ENCODE measurements around the gene ESF1.
"Not testable (repeated sequence)": the region's sequence is repeated elsewhere in the genome, so short reads cannot be mapped to it uniquely, and the experiment has no call there.

Gene ESF1

GRCh38 chr20:13739731-13740649 lies 44.7 kb downstream of the ESF1 start:
- no peak for DNase-seq (ENCODE audit: low read depth in 2 of 3, low spot score in 1 of 3)

- DNase-seq (ENCODE audit: low read depth in 2 of 3, low spot score in 1 of 3), result not testable (repeated sequence)
These were observed 46.5 kb downstream of the ESF1 start for GRCh38 chr20:13738187-13738586.

GRCh38 chr20:13736436-13737191 lies 48.1 kb downstream of the ESF1 start:
- no peak for DNase-seq (ENCODE audit: low read depth in 2 of 3, low spot score in 1 of 3)

- no peak for DNase-seq (ENCODE audit: low read depth in 2 of 3, low spot score in 1 of 3)
These were observed 48.9 kb downstream of the ESF1 start for GRCh38 chr20:13735826-13736225.

GRCh38 chr20:13723011-13723410 lies 61.7 kb downstream of the ESF1 start:
- no peak for DNase-seq (ENCODE audit: low read depth in 2 of 3, low spot score in 1 of 3)

GRCh38 chr20:13718171-13718570 lies 66.5 kb downstream of the ESF1 start:
- no peak for DNase-seq (ENCODE audit: low read depth in 2 of 3, low spot score in 1 of 3)

GRCh38 chr20:13717631-13718044 lies 67.1 kb downstream of the ESF1 start:
- DNase-seq (ENCODE audit: low read depth in 2 of 3, low spot score in 1 of 3), result no peak

- no peak for DNase-seq (ENCODE audit: low read depth in 2 of 3, low spot score in 1 of 3)
These were observed 69.5 kb downstream of the ESF1 start for GRCh38 chr20:13715171-13715570.

GRCh38 chr20:13708234-13708633 lies 76.5 kb downstream of the ESF1 start:
- no peak for DNase-seq (ENCODE audit: low read depth in 2 of 3, low spot score in 1 of 3)

GRCh38 chr20:13703265-13703664 lies 81.5 kb downstream of the ESF1 start:
- no peak for DNase-seq (ENCODE audit: low read depth in 2 of 3, low spot score in 1 of 3)

- no peak for DNase-seq (ENCODE audit: low read depth in 2 of 3, low spot score in 1 of 3)
These were observed 83.2 kb downstream of the ESF1 start for GRCh38 chr20:13701486-13701885.

- no peak for DNase-seq (ENCODE audit: low read depth in 2 of 3, low spot score in 1 of 3)
These were observed 84.0 kb downstream of the ESF1 start for GRCh38 chr20:13700761-13701160.

- DNase-seq (ENCODE audit: low read depth in 2 of 3, low spot score in 1 of 3), result no peak
These were observed 90.1 kb downstream of the ESF1 start for GRCh38 chr20:13694420-13695150.

GRCh38 chr20:13692802-13693736 lies 91.7 kb downstream of the ESF1 start:
- no peak for DNase-seq (ENCODE audit: low read depth in 2 of 3, low spot score in 1 of 3)

GRCh38 chr20:13690943-13691342 lies 93.8 kb downstream of the ESF1 start:
- no peak for DNase-seq (ENCODE audit: low read depth in 2 of 3, low spot score in 1 of 3)

GRCh38 chr20:13687815-13688214 lies 96.9 kb downstream of the ESF1 start:
- no peak for DNase-seq (ENCODE audit: low read depth in 2 of 3, low spot score in 1 of 3)

- DNase-seq (ENCODE audit: low read depth in 2 of 3, low spot score in 1 of 3), result no peak
These were observed 99.1 kb downstream of the ESF1 start for GRCh38 chr20:13685623-13686022.

- no peak for DNase-seq (ENCODE audit: low read depth in 2 of 3, low spot score in 1 of 3)
These were observed 100.0 kb downstream of the ESF1 start for GRCh38 chr20:13684566-13685222.

- DNase-seq (ENCODE audit: low read depth in 2 of 3, low spot score in 1 of 3), result no peak
These were observed 100.9 kb downstream of the ESF1 start for GRCh38 chr20:13683833-13684232.

Data from stimulated activated CD4-positive, alpha-beta T cell treated with anti-CD3 and anti-CD28 coated beads, Interleukin-12 subunit alpha, Interleukin-12 subunit beta, amount 100 ng/mL, for 48 hours (primary cell).